ENCODE data around the gene AGPAT2. TPM values are rescaled to one million over a fixed set of nuclear protein-coding genes. Genes with fewer than 3 reads are reported as not detected.

AGPAT2 gene
- polyA plus RNA-seq, 10 donors = 7.2 to 15.7 (median 11.3) TPM

DNA sequence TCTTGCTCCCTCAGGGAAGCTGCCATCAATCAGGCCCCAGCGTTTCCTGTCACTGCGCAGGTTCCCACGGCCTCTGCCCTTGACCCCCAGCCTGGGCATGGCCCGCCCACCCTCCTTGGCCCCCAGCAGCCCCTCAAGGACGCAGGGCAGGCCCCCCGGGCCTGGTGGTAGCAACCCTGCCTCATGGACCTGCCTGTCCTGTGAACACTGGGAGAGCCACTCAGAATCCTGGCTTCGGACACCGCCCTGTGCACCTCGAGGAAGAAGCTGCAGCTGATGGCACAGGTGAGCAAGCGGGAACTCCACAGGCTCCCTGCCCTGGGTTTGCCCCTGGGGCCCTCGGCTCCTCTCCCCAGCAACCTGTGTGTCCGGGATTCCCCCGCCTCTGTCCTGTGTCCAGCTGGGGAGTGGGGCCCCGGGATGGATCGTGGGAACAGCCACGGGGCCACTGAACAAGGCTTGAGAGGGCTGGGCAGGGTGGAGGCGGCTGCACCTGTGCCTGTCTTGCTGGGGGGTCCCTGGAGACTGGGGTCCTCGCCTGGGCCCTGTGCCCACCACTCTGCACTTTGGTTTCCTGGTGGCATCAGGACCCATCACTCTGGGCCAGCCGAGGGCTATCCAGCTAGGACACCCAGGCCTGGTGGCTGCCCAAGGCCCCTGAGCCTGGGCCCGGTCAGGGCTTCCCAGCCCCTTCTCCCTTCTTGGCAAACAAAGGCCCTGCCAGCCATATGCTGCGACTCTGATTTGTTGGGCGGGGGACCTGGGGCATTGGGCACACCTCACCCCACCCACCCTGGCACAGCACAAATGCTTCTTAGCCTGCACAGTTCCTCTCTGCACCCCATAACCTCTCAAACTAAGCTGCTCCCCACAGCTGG lies 58.0 kb downstream of the AGPAT2 start:
- peak in 1 of 3 donors; percentile 12 for DNase-seq

DNA sequence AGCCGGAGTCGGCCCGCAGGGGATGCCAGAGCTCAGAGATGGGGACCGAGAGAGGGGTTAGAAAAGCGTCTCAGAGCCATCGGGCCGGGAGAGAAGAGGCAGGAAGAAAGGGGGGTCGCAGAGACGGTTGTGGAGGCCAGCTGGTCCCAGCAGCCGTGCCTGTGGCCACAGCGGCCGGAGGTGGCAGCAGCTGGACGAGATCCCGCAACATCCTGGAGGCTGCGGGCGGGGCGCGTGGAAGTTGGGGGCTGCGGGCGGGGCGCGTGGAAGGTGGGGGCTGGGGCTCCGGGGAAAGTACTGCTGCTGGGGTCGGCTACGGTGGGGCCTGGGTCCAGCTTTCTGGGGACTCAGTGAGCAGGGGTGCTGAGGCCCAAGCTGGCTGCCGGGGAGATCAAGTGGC lies 59.0 kb downstream of the AGPAT2 start:
- peak in 1 of 3 donors; percentile 34 for DNase-seq

DNA sequence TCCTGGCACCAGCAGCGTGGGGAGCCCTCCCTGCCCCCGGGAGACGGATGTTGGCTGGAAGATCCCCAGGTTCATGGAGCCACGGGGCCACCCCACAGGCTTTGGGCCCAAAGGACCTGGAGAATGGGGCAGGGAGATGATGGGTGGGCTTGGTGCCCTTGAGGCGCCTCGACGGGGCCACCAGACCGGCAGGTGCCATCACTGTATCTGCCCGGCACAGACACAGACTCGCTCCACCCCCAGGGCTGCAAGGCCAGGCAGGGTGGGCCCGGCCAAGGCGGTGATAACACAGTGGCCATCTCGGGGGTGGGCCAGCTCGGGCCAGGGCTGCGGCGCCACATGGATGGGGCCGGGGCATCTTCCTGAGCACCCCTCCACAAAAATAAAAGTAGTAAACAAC lies 59.6 kb downstream of the AGPAT2 start:
- DNase-seq = peak in 1 of 3 donors; percentile 2

DNA sequence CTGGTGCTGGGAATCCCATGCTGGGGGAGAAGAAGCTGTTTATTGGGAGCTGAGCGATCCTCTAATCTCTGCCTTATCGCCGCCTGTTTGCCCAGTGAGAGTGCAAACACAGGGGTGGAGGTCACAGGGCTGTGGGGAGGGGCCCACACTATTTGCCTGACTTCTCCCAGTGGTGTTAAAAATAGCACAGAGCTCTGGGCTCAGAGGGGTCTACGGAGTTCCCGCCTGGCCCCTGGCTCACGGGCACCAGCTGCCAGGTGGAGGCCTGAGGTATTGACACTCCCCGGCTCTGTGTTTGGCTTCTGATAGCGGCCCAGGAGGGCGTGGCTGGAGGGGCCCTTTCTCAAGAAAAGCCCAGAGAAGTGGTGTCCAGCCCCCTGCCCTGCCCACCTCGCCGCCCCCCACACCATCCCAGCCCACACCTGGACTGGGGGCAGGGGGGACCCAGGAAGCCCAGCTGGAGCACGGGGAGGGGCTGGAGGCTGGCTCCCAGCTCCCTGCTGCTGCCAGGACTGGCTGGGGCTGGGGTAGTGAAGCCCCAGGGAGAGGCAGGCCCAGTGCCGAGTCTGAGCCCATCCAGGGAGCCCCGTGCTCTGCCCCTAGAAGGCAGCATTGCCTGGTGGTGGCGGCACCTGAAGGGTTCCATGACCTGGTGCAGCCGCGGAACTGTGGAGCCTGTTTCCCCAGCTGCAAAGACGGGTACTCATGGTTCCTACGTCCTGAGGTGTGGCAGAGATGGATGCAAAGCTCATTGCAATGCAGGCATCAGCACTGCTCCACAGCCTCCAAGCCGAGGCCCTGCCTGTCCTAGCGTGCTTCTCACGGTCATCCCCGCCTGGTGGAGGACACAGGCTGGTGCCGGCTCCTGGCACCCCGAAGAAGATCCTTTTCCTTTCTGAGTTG lies 60.3 kb downstream of the AGPAT2 start:
- DNase-seq = no peak

DNA sequence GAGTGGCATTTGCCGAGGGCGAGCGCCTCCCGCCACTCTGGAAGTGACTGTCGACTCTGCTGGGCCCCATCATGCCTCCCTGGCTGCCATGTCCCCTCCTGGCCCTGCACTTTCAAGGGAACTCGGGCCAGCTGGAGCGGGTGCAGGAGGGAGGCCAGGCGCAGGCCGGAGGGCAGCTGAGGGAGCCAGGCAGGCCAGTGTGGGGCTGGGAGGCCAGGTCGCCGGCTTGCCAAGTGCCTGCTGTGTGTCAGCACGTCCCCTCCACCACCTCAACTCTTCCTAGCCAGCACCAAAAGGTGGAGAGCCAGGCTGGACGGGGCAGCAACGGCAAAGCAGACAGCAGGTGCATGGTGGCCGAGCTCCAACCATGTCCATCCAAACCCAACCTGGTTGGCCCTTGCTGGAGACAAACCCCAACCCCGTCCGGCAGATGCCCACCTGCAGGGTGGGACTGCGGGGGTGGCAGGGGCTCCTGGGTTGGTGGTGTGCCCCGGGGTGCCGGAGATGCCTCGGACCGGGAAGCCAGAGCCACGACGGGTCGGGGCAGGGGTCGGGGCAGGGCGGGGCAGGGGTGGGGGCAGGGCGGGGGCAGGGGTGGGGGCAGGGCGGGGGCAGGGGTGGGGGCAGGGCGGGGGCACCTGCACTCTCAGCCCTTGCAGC lies 61.1 kb downstream of the AGPAT2 start:
- DNase-seq = no peak

DNA sequence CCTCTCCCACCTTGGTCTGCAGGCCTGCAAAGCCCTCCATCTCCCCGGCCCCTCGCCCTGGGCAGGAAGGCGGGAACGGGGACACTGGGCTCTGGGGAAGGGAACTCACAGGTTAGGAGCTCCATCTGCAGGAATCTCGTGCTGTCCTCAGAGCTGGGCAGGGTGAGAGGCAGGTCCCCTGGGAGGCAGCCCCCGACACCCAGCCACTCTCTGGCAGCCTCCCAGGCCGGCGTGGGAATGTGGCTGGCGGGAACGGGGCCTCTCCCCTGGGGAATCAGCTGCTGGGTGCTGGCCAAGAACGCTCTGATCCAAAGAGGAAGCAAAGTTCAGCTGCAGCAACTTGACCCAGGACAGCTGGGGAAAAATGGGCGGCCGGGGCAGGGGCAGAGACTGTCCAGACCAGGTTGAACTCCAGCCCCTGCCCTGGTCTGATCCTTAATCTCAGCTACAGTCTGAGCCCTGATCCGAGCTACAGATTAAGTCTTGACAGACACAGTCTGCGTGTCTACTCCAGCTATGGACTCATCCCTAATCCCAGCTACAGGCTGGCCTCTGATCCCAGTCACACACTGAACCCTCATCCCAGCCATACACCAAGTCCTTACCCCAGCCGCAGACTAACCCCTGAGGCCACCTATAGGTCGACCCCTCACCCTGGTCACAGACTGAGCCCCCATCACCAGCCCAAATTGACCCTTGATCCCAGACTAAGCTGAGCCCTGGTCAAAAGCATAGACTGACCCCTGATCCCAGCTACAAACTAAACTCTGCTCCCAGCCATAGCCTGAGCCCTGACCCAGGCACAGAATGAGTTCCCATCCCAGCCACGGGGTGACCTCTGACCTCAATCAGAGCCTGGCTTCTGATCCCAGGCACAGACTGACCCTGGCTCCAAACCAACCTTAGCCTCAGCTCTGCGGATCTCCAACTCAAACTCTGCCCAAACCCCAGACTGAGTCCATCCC lies 61.9 kb downstream of the AGPAT2 start:
- peak in 2 of 3 donors; percentile 43 to 81 for DNase-seq

DNA sequence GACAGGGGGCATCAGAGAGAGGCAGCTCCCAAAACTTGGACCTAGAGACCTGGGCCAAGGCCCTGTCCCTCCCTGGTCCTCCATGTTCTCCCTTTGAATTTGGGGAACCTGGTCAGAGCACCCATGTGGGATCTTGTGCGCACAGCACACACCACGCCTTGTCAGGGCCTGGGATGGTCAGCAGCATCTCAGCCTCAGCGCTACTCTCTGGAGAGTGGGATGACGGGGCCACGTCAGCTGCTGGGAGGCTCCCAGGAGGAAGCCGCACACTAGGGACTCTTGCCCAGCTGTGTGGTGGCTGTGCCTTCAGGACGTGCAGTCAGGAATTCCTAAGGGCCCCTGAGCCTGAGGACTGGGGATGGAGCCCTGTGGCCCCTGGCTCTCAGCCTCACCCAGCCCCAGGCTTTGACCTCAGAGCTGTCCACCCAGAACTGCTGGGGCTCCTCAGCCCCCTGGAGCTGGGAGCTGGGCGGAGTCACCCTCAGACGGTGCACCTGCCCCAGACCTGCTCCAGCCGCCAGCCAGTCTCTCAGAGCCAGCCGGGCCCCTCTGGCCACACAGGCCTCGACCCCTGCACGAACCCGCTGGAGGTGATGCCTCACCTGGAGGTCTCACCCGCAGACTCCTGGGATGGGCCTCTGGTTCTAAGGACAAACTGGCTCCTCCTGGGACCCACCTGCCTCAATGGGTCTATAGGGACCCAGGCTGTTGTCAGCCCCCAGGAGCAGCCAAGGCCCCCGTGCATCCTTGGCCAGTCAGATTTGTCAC lies 62.9 kb downstream of the AGPAT2 start:
- no peak for DNase-seq

DNA sequence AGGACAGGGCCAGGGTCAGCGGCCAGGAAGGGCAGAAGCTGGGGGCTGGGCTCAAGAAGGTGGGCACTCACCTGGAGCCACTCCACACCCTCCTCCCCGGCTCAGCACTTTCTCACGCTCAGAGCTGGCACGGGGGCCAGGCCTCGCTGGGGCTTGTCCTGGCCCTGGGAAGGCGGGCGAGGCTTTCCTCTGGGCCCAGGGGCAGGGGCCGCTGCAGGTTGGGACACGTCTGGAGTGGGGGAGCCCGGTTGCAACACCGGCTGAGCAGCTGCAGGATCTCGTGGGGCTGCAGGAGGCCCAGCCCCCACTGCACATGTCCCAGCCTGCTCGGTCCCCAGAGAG lies 63.4 kb downstream of the AGPAT2 start:
- no peak for DNase-seq

Other genes starting within 250 kb of the AGPAT2 start
- gene INPP5E, start 247.6 kb downstream of the AGPAT2 start, polyA plus RNA-seq (ENCODE audit: insufficient read length in 10 of 10) = 10 to 100 TPM in 6 of 10 donors, 1 to 10 TPM in 4; 7.4 to 12.8 (median 10.4) TPM
- gene SEC16A, start 204.4 kb downstream of the AGPAT2 start, polyA plus RNA-seq (ENCODE audit: insufficient read length in 10 of 10) = 10 to 100 TPM; 31.4 to 50.7 (median 37.5) TPM
- gene NOTCH1, start 141.4 kb downstream of the AGPAT2 start, polyA plus RNA-seq (ENCODE audit: insufficient read length in 10 of 10) = 10 to 100 TPM; 16.5 to 34.7 (median 21.4) TPM
- gene EGFL7, start 24.5 kb downstream of the AGPAT2 start, polyA plus RNA-seq (ENCODE audit: insufficient read length in 10 of 10) = 10 to 100 TPM; 45.3 to 73.9 (median 55.6) TPM
- gene DIPK1B, start 25.1 kb upstream of the AGPAT2 start, polyA plus RNA-seq (ENCODE audit: insufficient read length in 10 of 10) = 10 to 100 TPM; 12.0 to 23.5 (median 15.4) TPM
- gene LCN10, start 55.5 kb upstream of the AGPAT2 start, polyA plus RNA-seq (ENCODE audit: insufficient read length in 10 of 10) = 10 to 100 TPM in 3 of 10 donors, 1 to 10 TPM in 7; 2.4 to 17.8 (median 8.8) TPM
- under 1 TPM in 1 of 10 donors, not detected in 9; 0.33 TPM for gene LCN6, start 61.1 kb upstream of the AGPAT2 start, polyA plus RNA-seq (ENCODE audit: insufficient read length in 10 of 10)
- gene LCN8, start 70.8 kb upstream of the AGPAT2 start, polyA plus RNA-seq (ENCODE audit: insufficient read length in 10 of 10) = 10 to 100 TPM in 2 of 10 donors, 1 to 10 TPM in 8; 1.1 to 10.8 (median 7.8) TPM
- under 1 TPM; 0.22 to 0.95 (median 0.52) TPM for gene LCN15, start 77.1 kb upstream of the AGPAT2 start, polyA plus RNA-seq (ENCODE audit: insufficient read length in 10 of 10)
- 10 to 100 TPM; 24.8 to 43.7 (median 34.1) TPM for gene TMEM141, start 103.9 kb upstream of the AGPAT2 start, polyA plus RNA-seq (ENCODE audit: insufficient read length in 10 of 10)
- gene CCDC183, start 108.9 kb upstream of the AGPAT2 start, polyA plus RNA-seq (ENCODE audit: insufficient read length in 10 of 10) = 1 to 10 TPM; 1.1 to 3.3 (median 1.9) TPM
- gene RABL6, start 120.5 kb upstream of the AGPAT2 start, polyA plus RNA-seq (ENCODE audit: insufficient read length in 10 of 10) = 10 to 100 TPM; 41.0 to 59.7 (median 50.7) TPM
- gene AJM1, start 155.0 kb upstream of the AGPAT2 start, polyA plus RNA-seq (ENCODE audit: insufficient read length in 10 of 10) = 1 to 10 TPM; 1.3 to 2.1 (median 1.7) TPM
- 100 to 1,000 TPM in 4 of 10 donors, 10 to 100 TPM in 6; 63.9 to 118 (median 81.7) TPM for gene PHPT1, start 162.0 kb upstream of the AGPAT2 start, polyA plus RNA-seq (ENCODE audit: insufficient read length in 10 of 10)
- 1 to 10 TPM; 2.0 to 5.6 (median 3.9) TPM for gene MAMDC4, start 164.9 kb upstream of the AGPAT2 start, polyA plus RNA-seq (ENCODE audit: insufficient read length in 10 of 10)
- 100 to 1,000 TPM; 236 to 394 (median 310) TPM for gene EDF1, start 178.9 kb upstream of the AGPAT2 start, polyA plus RNA-seq (ENCODE audit: insufficient read length in 10 of 10)
- 10 to 100 TPM in 2 of 10 donors, 1 to 10 TPM in 8; 8.1 to 10.7 (median 9.6) TPM for gene TRAF2, start 199.1 kb upstream of the AGPAT2 start, polyA plus RNA-seq (ENCODE audit: insufficient read length in 10 of 10)

Measured in muscle of back (tissue), 11 donors.